HepG2 (cell line): ENCODE data around the gene MED20. TPM values are rescaled to one million over a fixed set of nuclear protein-coding genes. Genes with fewer than 3 reads are reported as not detected.

Experiments
- ARID2 ChIP-seq: sonication (generic); formaldehyde crosslinking; IDR thresholded peaks from 2 replicates; pipeline ENCODE4 v1.8.1; 2022; ENCODE audit warnings: mild to moderate bottlenecking, missing genetic modification reagents, borderline replicate concordance
- FOXA3 ChIP-seq: IDR thresholded peaks from 2 replicates; pipeline ENCODE4 v1.6.1; 2016; ENCODE audit warnings: missing genetic modification reagents, missing compliant biosample characterization
- PHF8 ChIP-seq: sonication (generic); formaldehyde crosslinking; IDR thresholded peaks from 2 replicates; pipeline ENCODE4 v1.5.0; 2020; ENCODE audit warnings: missing genetic modification reagents
- PRPF4 ChIP-seq: fragments of 200-400 bp; formaldehyde crosslinking; IDR thresholded peaks from 2 replicates; pipeline ENCODE4 v1.6.1; 2016; ENCODE audit warnings: low read length, low read depth; ENCODE audit not compliant: poor library complexity, severe bottlenecking
- RBFOX2 ChIP-seq: fragments of 200-400 bp; formaldehyde crosslinking; IDR thresholded peaks from 2 replicates; pipeline ENCODE4 v1.6.1; 2017; ENCODE audit warnings: low read depth, mild to moderate bottlenecking, low read length
- RFX1 ChIP-seq: fragments of 450-650 bp; IDR thresholded peaks from 2 replicates; pipeline ENCODE4 v1.6.1; 2017
- TCF7L2 ChIP-seq: IDR thresholded peaks from 2 replicates; pipeline ENCODE4 v1.6.1; 2011; ENCODE audit warnings: mild to moderate bottlenecking, low read depth, low read length, moderate library complexity
- THYN1 ChIP-seq: sonication (generic); formaldehyde crosslinking; IDR thresholded peaks from 2 replicates; pipeline ENCODE4 v1.8.1; 2023; ENCODE audit warnings: low read depth, mild to moderate bottlenecking, moderate library complexity, missing genetic modification reagents, borderline replicate concordance
- ZC3H4 ChIP-seq: sonication (generic); formaldehyde crosslinking; IDR thresholded peaks from 2 replicates; pipeline ENCODE4 v1.4.0; 2020; ENCODE audit warnings: missing genetic modification reagents, borderline replicate concordance
- ZNF143 ChIP-seq: sonication (generic); formaldehyde crosslinking; IDR thresholded peaks from 2 replicates; pipeline ENCODE4 v1.4.0; 2020; ENCODE audit warnings: missing genetic modification reagents
- ZNF547 ChIP-seq: sonication (generic); formaldehyde crosslinking; IDR thresholded peaks from 2 replicates; pipeline ENCODE4 v1.5.1; 2020; ENCODE audit warnings: mild to moderate bottlenecking, missing genetic modification reagents
- ZNF605 ChIP-seq: sonication (generic); formaldehyde crosslinking; IDR thresholded peaks from 2 replicates; pipeline ENCODE4 v1.8.0; 2022; ENCODE audit warnings: mild to moderate bottlenecking, missing genetic modification reagents
- ZNF749 ChIP-seq: sonication (generic); formaldehyde crosslinking; IDR thresholded peaks from 2 replicates; pipeline ENCODE4 v1.8.0; 2022; ENCODE audit warnings: mild to moderate bottlenecking, missing genetic modification reagents, moderate library complexity, borderline replicate concordance
- ZNF768 ChIP-seq: sonication (generic); formaldehyde crosslinking; IDR thresholded peaks from 2 replicates; pipeline ENCODE4 v1.4.0; 2020; ENCODE audit warnings: missing genetic modification reagents
- polyA plus RNA-seq, 8 experiments: library from polyadenylated mRNA; depleted of rRNA in 3 of 8; stranded (reverse) in 7 of 8; unstranded in 1 of 8; fragments of >200 nt; fragmentation: Illumina TruSeq in 4 of 8; extraction: Trizol in 4 of 8; gene quantifications; 2 replicates each; pipeline versions ENCODE4 v1.2.1 to v1.2.3, GENCODE V29; 2011 to 2016; ENCODE audit warnings: low read depth in 4 of 8, missing spikeins in 1 of 8, mixed read lengths in 1 of 8; ENCODE audit not compliant: insufficient read depth in 1 of 8
- total RNA-seq, 5 experiments: library from RNA; depleted of rRNA; stranded (reverse); fragments of >200 nt; fragmentation: Illumina TruSeq; extraction: Trizol; gene quantifications; 2 replicates each; pipeline ENCODE4 v1.2.3, GENCODE V29; 2016; ENCODE audit warnings: low read depth in 1 of 5
- TF ChIP-seq, protein P1 (sequence below): IDR thresholded peaks from 2 replicates; pipeline ENCODE4 v1.6.1; 2018; ENCODE audit warnings: missing genetic modification reagents, mild to moderate bottlenecking, missing compliant biosample characterization
- TF ChIP-seq, protein P2 (sequence below): sonication (generic); formaldehyde crosslinking; IDR thresholded peaks from 2 replicates; pipeline ENCODE4 v1.4.0; 2020; ENCODE audit warnings: missing genetic modification reagents, borderline replicate concordance
- TF ChIP-seq, protein P3 (sequence below): sonication (generic); formaldehyde crosslinking; IDR thresholded peaks from 2 replicates; pipeline ENCODE4 v1.5.0; 2020; ENCODE audit warnings: mild to moderate bottlenecking, missing genetic modification reagents
- TF ChIP-seq, protein P4 (sequence below): sonication (generic); formaldehyde crosslinking; IDR thresholded peaks from 2 replicates; pipeline ENCODE4 v1.4.0; 2020; ENCODE audit warnings: low read depth, mild to moderate bottlenecking, missing genetic modification reagents
- TF ChIP-seq, protein P5 (sequence below): IDR thresholded peaks from 2 replicates; pipeline ENCODE4 v1.6.1; 2016; ENCODE audit warnings: control low read depth
- TF ChIP-seq, protein P6 (sequence below): sonication (generic); formaldehyde crosslinking; IDR thresholded peaks from 2 replicates; pipeline ENCODE4 v1.4.0; 2020; ENCODE audit warnings: mild to moderate bottlenecking, missing genetic modification reagents

The MED20 gene
- total and polyA plus RNA-seq, 2 of the 13 experiments (the other 11 are each of a cell fraction or from before 2014, with no cell fraction given), result 28.1 to 41.1 TPM

DNA sequence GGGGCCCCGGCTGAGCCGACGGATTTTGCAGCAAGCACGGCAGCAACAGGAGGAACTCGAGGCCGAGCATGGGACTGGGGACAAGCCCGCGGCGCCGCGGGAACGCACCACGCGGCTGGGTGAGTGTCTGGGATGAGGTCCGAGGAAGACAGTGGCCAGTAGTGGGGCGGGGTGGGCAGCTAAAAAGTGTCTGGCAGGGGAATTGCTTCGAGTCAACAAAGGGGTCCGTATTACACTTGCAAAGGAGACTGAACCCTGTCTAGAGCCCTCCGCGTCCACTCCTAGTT, 716 bp upstream of the MED20 start (continued):
- TF ChIP-seq ZC3H4 (CRISPR knock-in tag) (no peak; the same call in 1 of the 2 replicates), FOXA3 (CRISPR knock-in tag) (no peak), THYN1 (CRISPR knock-in tag) (no peak), ZNF143 (CRISPR knock-in tag) (no peak), ZNF749 (no peak; the same call in 1 of the 2 replicates), ZNF605 (CRISPR knock-in tag) (no peak), ARID2 (CRISPR knock-in tag) (no peak), RFX1 (no peak), PHF8 (CRISPR knock-in tag) (no peak), ZNF768 (CRISPR knock-in tag) (peak; percentile 27; the same call in 1 of the 2 replicates), TCF7L2 (no peak), ZNF547 (CRISPR knock-in tag) (no peak), PRPF4 (no peak), RBFOX2 (peak; percentile 60)
- TF ChIP-seq, protein P1, sequence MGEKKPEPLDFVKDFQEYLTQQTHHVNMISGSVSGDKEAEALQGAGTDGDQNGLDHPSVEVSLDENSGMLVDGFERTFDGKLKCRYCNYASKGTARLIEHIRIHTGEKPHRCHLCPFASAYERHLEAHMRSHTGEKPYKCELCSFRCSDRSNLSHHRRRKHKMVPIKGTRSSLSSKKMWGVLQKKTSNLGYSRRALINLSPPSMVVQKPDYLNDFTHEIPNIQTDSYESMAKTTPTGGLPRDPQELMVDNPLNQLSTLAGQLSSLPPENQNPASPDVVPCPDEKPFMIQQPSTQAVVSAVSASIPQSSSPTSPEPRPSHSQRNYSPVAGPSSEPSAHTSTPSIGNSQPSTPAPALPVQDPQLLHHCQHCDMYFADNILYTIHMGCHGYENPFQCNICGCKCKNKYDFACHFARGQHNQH (CRISPR knock-in tag), result no peak; the same call in 1 of the 2 replicates
- TF ChIP-seq, protein P2, sequence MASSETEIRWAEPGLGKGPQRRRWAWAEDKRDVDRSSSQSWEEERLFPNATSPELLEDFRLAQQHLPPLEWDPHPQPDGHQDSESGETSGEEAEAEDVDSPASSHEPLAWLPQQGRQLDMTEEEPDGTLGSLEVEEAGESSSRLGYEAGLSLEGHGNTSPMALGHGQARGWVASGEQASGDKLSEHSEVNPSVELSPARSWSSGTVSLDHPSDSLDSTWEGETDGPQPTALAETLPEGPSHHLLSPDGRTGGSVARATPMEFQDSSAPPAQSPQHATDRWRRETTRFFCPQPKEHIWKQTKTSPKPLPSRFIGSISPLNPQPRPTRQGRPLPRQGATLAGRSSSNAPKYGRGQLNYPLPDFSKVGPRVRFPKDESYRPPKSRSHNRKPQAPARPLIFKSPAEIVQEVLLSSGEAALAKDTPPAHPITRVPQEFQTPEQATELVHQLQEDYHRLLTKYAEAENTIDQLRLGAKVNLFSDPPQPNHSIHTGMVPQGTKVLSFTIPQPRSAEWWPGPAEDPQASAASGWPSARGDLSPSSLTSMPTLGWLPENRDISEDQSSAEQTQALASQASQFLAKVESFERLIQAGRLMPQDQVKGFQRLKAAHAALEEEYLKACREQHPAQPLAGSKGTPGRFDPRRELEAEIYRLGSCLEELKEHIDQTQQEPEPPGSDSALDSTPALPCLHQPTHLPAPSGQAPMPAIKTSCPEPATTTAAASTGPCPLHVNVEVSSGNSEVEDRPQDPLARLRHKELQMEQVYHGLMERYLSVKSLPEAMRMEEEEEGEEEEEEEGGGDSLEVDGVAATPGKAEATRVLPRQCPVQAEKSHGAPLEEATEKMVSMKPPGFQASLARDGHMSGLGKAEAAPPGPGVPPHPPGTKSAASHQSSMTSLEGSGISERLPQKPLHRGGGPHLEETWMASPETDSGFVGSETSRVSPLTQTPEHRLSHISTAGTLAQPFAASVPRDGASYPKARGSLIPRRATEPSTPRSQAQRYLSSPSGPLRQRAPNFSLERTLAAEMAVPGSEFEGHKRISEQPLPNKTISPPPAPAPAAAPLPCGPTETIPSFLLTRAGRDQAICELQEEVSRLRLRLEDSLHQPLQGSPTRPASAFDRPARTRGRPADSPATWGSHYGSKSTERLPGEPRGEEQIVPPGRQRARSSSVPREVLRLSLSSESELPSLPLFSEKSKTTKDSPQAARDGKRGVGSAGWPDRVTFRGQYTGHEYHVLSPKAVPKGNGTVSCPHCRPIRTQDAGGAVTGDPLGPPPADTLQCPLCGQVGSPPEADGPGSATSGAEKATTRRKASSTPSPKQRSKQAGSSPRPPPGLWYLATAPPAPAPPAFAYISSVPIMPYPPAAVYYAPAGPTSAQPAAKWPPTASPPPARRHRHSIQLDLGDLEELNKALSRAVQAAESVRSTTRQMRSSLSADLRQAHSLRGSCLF (CRISPR knock-in tag), result no peak
- TF ChIP-seq, protein P3, sequence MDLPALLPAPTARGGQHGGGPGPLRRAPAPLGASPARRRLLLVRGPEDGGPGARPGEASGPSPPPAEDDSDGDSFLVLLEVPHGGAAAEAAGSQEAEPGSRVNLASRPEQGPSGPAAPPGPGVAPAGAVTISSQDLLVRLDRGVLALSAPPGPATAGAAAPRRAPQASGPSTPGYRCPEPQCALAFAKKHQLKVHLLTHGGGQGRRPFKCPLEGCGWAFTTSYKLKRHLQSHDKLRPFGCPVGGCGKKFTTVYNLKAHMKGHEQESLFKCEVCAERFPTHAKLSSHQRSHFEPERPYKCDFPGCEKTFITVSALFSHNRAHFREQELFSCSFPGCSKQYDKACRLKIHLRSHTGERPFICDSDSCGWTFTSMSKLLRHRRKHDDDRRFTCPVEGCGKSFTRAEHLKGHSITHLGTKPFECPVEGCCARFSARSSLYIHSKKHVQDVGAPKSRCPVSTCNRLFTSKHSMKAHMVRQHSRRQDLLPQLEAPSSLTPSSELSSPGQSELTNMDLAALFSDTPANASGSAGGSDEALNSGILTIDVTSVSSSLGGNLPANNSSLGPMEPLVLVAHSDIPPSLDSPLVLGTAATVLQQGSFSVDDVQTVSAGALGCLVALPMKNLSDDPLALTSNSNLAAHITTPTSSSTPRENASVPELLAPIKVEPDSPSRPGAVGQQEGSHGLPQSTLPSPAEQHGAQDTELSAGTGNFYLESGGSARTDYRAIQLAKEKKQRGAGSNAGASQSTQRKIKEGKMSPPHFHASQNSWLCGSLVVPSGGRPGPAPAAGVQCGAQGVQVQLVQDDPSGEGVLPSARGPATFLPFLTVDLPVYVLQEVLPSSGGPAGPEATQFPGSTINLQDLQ (CRISPR knock-in tag), result no peak; the same call in 1 of the 2 replicates
- TF ChIP-seq, protein P4, sequence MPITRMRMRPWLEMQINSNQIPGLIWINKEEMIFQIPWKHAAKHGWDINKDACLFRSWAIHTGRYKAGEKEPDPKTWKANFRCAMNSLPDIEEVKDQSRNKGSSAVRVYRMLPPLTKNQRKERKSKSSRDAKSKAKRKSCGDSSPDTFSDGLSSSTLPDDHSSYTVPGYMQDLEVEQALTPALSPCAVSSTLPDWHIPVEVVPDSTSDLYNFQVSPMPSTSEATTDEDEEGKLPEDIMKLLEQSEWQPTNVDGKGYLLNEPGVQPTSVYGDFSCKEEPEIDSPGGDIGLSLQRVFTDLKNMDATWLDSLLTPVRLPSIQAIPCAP (CRISPR knock-in tag), result no peak
- TF ChIP-seq, protein P5, sequence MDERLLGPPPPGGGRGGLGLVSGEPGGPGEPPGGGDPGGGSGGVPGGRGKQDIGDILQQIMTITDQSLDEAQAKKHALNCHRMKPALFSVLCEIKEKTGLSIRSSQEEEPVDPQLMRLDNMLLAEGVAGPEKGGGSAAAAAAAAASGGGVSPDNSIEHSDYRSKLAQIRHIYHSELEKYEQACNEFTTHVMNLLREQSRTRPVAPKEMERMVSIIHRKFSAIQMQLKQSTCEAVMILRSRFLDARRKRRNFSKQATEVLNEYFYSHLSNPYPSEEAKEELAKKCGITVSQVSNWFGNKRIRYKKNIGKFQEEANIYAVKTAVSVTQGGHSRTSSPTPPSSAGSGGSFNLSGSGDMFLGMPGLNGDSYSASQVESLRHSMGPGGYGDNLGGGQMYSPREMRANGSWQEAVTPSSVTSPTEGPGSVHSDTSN (CRISPR knock-in tag), result no peak
- TF ChIP-seq, protein P6, sequence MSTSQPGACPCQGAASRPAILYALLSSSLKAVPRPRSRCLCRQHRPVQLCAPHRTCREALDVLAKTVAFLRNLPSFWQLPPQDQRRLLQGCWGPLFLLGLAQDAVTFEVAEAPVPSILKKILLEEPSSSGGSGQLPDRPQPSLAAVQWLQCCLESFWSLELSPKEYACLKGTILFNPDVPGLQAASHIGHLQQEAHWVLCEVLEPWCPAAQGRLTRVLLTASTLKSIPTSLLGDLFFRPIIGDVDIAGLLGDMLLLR (CRISPR knock-in tag), result no peak
